HEK293 (cell line): Measurements from ENCODE around the gene TMEM259.

Experiments
- CTCF ChIA-PET: fragments of 350-600 bp; formaldehyde crosslinking; extraction: SDS; loops from one replicate; lab custom pipeline; 2021; ENCODE audit warnings: antibody characterized with exemption; lab: Yijun Ruan, JAX
- POLR2A ChIA-PET: fragments of 300-600 bp; formaldehyde crosslinking; extraction: SDS; loops from one replicate; lab custom pipeline; 2020; ENCODE audit warnings: antibody characterized with exemption, inconsistent platforms; lab: Yijun Ruan, JAX
- H3K27ac ChIP-seq: fragments of 200-500 bp; sonication (Bioruptor generic); 2 replicates; pipeline ENCODE4 v1.5.1; 2014; ENCODE audit warnings: low read depth, low read length, control low read depth, inconsistent platforms; ENCODE audit errors: extremely low read depth
- H3K36me3 ChIP-seq, 2 experiments: fragments of 200-500 bp in 1 of 2; sonication (Bioruptor generic) in 1 of 2; 1 replicate in 1 of 2; 2 replicates in 1 of 2; pipeline ENCODE4 v1.5.1; 2014 to 2017; ENCODE audit warnings: inconsistent platforms in 2 of 2, low read length in 2 of 2; ENCODE audit not compliant: control insufficient read depth in 2 of 2, insufficient read depth in 1 of 2
- H3K4me1 ChIP-seq: fragments of 200-500 bp; sonication (Bioruptor generic); 2 replicates; pipeline ENCODE4 v1.5.1; 2014; ENCODE audit warnings: mild to moderate bottlenecking, low read length, inconsistent platforms; ENCODE audit not compliant: control insufficient read depth, insufficient read depth
- H3K4me3 ChIP-seq: 2 replicates; pipeline ENCODE4 v1.5.1; 2011; ENCODE audit warnings: low read depth, mild to moderate bottlenecking, control low read depth, low read length, moderate library complexity
- H3K9me3 ChIP-seq: fragments of 200-500 bp; sonication (Bioruptor generic); 2 replicates; pipeline ENCODE4 v1.5.1; 2014; ENCODE audit warnings: low read depth, low read length, inconsistent platforms; ENCODE audit not compliant: control insufficient read depth, insufficient read depth
- IKZF3 ChIP-seq: fragments of 450-650 bp; IDR thresholded peaks from 2 replicates; pipeline ENCODE4 v1.5.0; 2018; ENCODE audit warnings: missing biosample characterization, mild to moderate bottlenecking, missing genetic modification characterization, moderate library complexity
- KLF8 ChIP-seq: fragments of 450-650 bp; formaldehyde crosslinking; IDR thresholded peaks from 2 replicates; pipeline ENCODE4 v1.5.1; 2016; ENCODE audit warnings: missing biosample characterization, missing genetic modification characterization
- SCRT1 ChIP-seq: fragments of 450-650 bp; formaldehyde crosslinking; IDR thresholded peaks from 2 replicates; pipeline ENCODE4 v1.5.1; 2016; ENCODE audit warnings: missing biosample characterization, missing genetic modification characterization, borderline replicate concordance
- SCRT2 ChIP-seq: fragments of 450-650 bp; formaldehyde crosslinking; IDR thresholded peaks from 2 replicates; pipeline ENCODE4 v1.5.1; 2016; ENCODE audit warnings: missing biosample characterization, missing genetic modification characterization
- SP7 ChIP-seq: fragments of 450-650 bp; formaldehyde crosslinking; IDR thresholded peaks from 2 replicates; pipeline ENCODE4 v1.5.1; 2016; ENCODE audit warnings: missing biosample characterization, missing genetic modification characterization
- YY2 ChIP-seq: fragments of 450-650 bp; formaldehyde crosslinking; IDR thresholded peaks from 2 replicates; pipeline ENCODE4 v1.5.1; 2016; ENCODE audit warnings: missing biosample characterization, missing genetic modification characterization
- ZFP3 ChIP-seq: fragments of 450-650 bp; formaldehyde crosslinking; IDR thresholded peaks from 2 replicates; pipeline ENCODE4 v1.5.1; 2016; ENCODE audit warnings: low read depth, missing biosample characterization, missing genetic modification characterization
- ZFP69B ChIP-seq: fragments of 450-650 bp; formaldehyde crosslinking; IDR thresholded peaks from 2 replicates; pipeline ENCODE4 v1.5.1; 2016; ENCODE audit warnings: missing biosample characterization, missing genetic modification characterization
- ZNF202 ChIP-seq: fragments of 450-650 bp; formaldehyde crosslinking; IDR thresholded peaks from 2 replicates; pipeline ENCODE4 v1.5.1; 2016; ENCODE audit warnings: missing biosample characterization, missing genetic modification characterization, borderline replicate concordance
- ZNF341 ChIP-seq: fragments of 450-650 bp; formaldehyde crosslinking; IDR thresholded peaks from 2 replicates; pipeline ENCODE4; 2016; ENCODE audit warnings: low read depth, missing biosample characterization, missing genetic modification characterization
- ZNF529 ChIP-seq: fragments of 450-650 bp; formaldehyde crosslinking; IDR thresholded peaks from 2 replicates; pipeline ENCODE4 v1.5.1; 2017; ENCODE audit warnings: missing genetic modification characterization, missing biosample characterization; ENCODE audit not compliant: insufficient replicate concordance
- ZNF548 ChIP-seq: fragments of 450-650 bp; formaldehyde crosslinking; IDR thresholded peaks from 2 replicates; pipeline ENCODE4 v1.5.1; 2016; ENCODE audit warnings: missing biosample characterization, missing genetic modification characterization
- ZNF561 ChIP-seq: fragments of 450-650 bp; IDR thresholded peaks from 2 replicates; pipeline ENCODE4 v1.5.1; 2018; ENCODE audit warnings: missing biosample characterization, missing genetic modification characterization, borderline replicate concordance
- ZNF626 ChIP-seq: fragments of 450-650 bp; sonication (Bioruptor Pico); formaldehyde crosslinking; IDR thresholded peaks from 2 replicates; pipeline ENCODE4 v1.5.1; 2018; ENCODE audit warnings: missing biosample characterization, missing genetic modification characterization, inconsistent platforms
- ZNF791 ChIP-seq: fragments of 450-650 bp; formaldehyde crosslinking; IDR thresholded peaks from 2 replicates; pipeline ENCODE4 v1.5.1; 2016; ENCODE audit warnings: missing biosample characterization, missing genetic modification characterization
- ZSCAN30 ChIP-seq: fragments of 450-650 bp; IDR thresholded peaks from 2 replicates; pipeline ENCODE4 v1.5.1; 2018; ENCODE audit warnings: missing biosample characterization, mild to moderate bottlenecking, missing genetic modification characterization, moderate library complexity
- TF ChIP-seq, protein P1 (sequence below): fragments of 450-650 bp; formaldehyde crosslinking; IDR thresholded peaks from 2 replicates; pipeline ENCODE4 v1.5.1; 2016; ENCODE audit warnings: missing biosample characterization, missing genetic modification characterization
- TF ChIP-seq, protein P2 (sequence below): fragments of 450-650 bp; formaldehyde crosslinking; IDR thresholded peaks from 2 replicates; pipeline ENCODE4 v1.5.1; 2016; ENCODE audit warnings: missing biosample characterization, missing genetic modification characterization, borderline replicate concordance
- TF ChIP-seq, protein P3 (sequence below): fragments of 450-650 bp; formaldehyde crosslinking; IDR thresholded peaks from 2 replicates; pipeline ENCODE4 v1.5.1; 2016; ENCODE audit warnings: missing biosample characterization, missing genetic modification characterization, low read depth
- TF ChIP-seq, protein P4 (sequence below): fragments of 450-650 bp; formaldehyde crosslinking; IDR thresholded peaks from 2 replicates; pipeline ENCODE4 v1.5.1; 2016; ENCODE audit warnings: missing biosample characterization, missing genetic modification characterization
- TF ChIP-seq, protein P5 (sequence below): fragments of 450-650 bp; IDR thresholded peaks from 2 replicates; pipeline ENCODE4 v1.5.1; 2018; ENCODE audit warnings: missing biosample characterization, mild to moderate bottlenecking, missing genetic modification characterization

TMEM259 gene

DNA sequence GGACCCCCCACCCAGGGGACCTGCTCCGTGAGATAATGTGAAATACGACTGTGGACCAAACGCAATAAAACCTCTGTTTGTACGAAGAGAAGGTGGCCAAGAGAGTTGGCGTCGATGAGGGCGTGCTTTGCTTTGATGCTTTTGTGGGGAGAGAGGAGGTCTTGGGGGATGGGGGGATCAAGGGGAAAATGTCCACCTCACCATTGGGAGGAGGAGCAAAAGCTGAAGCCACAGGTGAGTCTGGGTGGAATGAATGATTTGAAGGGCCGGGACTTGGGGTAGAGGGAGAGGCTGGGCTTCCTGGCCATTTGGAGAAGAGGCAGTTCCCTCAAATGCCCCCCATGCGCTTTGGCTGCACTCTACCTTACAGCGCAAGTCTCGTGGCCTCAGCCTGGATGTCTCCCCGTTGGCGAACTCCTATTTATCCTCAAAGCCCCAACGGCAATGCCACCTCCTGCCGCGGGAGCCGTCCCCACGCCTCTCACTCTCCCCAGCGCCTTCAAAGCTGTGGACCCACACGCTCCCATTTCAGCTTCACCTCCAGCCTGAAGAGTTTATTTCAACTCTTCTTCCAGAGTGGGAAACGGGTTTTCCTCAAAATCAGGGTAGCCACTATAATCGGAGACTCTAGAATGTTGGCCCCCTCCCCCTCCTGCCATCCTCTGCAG lies 18.2 kb upstream of the TMEM259 start:
- CTCF ChIA-PET = interaction anchor here (0.6 to 1.4 kb wide), 3 partner anchors 10 to 186 kb away, joined by 3 to 4 read pairs (median 3); no protein-coding TSS in a partner anchor
- Histone ChIP-seq H3K36me3 (peaks cover 0 to 16% of the 10 kb centered on the region in 2 experiments; a peak in 1 of 3 replicates), H3K4me1 (no peaks in the 10 kb centered on the region; the same call in 1 of the 2 replicates), H3K4me3 (no peak overlapping the region), H3K9me3 (no peaks in the 10 kb centered on the region), H3K27ac (no peak overlapping the region; the same call in 1 of the 2 replicates)
- no peak for TF ChIP-seq SP7 (tag by site-specific recombination)
- TF ChIP-seq ZFP69B (tag by site-specific recombination) = peak; percentile 82
- TF ChIP-seq ZNF341 (tag by site-specific recombination) = no peak
- TF ChIP-seq, protein P1, sequence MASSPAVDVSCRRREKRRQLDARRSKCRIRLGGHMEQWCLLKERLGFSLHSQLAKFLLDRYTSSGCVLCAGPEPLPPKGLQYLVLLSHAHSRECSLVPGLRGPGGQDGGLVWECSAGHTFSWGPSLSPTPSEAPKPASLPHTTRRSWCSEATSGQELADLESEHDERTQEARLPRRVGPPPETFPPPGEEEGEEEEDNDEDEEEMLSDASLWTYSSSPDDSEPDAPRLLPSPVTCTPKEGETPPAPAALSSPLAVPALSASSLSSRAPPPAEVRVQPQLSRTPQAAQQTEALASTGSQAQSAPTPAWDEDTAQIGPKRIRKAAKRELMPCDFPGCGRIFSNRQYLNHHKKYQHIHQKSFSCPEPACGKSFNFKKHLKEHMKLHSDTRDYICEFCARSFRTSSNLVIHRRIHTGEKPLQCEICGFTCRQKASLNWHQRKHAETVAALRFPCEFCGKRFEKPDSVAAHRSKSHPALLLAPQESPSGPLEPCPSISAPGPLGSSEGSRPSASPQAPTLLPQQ (tag by site-specific recombination) = peak; percentile 61
- 0 out of 2 replicates have a peak, but pooled peaks have one; percentile 2 for TF ChIP-seq ZNF561 (tag by site-specific recombination)
- no peak for TF ChIP-seq ZSCAN30 (tag by site-specific recombination)
- TF ChIP-seq IKZF3 (tag by site-specific recombination) = peak; percentile 11; the same call in 1 of the 2 replicates
- TF ChIP-seq SCRT2 (tag by site-specific recombination) = peak; percentile 55; the same call in 1 of the 2 replicates
- TF ChIP-seq, protein P2, sequence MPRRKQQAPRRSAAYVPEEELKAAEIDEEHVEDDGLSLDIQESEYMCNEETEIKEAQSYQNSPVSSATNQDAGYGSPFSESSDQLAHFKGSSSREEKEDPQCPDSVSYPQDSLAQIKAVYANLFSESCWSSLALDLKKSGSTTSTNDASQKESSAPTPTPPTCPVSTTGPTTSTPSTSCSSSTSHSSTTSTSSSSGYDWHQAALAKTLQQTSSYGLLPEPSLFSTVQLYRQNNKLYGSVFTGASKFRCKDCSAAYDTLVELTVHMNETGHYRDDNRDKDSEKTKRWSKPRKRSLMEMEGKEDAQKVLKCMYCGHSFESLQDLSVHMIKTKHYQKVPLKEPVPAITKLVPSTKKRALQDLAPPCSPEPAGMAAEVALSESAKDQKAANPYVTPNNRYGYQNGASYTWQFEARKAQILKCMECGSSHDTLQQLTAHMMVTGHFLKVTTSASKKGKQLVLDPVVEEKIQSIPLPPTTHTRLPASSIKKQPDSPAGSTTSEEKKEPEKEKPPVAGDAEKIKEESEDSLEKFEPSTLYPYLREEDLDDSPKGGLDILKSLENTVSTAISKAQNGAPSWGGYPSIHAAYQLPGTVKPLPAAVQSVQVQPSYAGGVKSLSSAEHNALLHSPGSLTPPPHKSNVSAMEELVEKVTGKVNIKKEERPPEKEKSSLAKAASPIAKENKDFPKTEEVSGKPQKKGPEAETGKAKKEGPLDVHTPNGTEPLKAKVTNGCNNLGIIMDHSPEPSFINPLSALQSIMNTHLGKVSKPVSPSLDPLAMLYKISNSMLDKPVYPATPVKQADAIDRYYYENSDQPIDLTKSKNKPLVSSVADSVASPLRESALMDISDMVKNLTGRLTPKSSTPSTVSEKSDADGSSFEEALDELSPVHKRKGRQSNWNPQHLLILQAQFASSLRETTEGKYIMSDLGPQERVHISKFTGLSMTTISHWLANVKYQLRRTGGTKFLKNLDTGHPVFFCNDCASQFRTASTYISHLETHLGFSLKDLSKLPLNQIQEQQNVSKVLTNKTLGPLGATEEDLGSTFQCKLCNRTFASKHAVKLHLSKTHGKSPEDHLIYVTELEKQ = no peak
- 0 out of 2 replicates have a peak, but pooled peaks have one; percentile 23 for TF ChIP-seq SCRT1 (tag by site-specific recombination)
- TF ChIP-seq ZNF791 (tag by site-specific recombination) = no peak
- no peak for TF ChIP-seq ZNF529 (tag by site-specific recombination)
- no peak for TF ChIP-seq YY2 (tag by site-specific recombination)
- TF ChIP-seq ZNF626 (tag by site-specific recombination) = no peak
- no peak for TF ChIP-seq ZNF548 (tag by site-specific recombination)
- TF ChIP-seq, protein P3, sequence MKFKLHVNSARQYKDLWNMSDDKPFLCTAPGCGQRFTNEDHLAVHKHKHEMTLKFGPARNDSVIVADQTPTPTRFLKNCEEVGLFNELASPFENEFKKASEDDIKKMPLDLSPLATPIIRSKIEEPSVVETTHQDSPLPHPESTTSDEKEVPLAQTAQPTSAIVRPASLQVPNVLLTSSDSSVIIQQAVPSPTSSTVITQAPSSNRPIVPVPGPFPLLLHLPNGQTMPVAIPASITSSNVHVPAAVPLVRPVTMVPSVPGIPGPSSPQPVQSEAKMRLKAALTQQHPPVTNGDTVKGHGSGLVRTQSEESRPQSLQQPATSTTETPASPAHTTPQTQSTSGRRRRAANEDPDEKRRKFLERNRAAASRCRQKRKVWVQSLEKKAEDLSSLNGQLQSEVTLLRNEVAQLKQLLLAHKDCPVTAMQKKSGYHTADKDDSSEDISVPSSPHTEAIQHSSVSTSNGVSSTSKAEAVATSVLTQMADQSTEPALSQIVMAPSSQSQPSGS (tag by site-specific recombination) = no peak
- TF ChIP-seq ZFP3 = peak; percentile 99
- POLR2A ChIA-PET = interaction anchor here (0.6 to 5.8 kb wide), 11 partner anchors 12 to 230 kb away, joined by 3 to 60 read pairs (median 3); partner anchors contain the start of genes CIRBP, CNN2 and GPX4

DNA sequence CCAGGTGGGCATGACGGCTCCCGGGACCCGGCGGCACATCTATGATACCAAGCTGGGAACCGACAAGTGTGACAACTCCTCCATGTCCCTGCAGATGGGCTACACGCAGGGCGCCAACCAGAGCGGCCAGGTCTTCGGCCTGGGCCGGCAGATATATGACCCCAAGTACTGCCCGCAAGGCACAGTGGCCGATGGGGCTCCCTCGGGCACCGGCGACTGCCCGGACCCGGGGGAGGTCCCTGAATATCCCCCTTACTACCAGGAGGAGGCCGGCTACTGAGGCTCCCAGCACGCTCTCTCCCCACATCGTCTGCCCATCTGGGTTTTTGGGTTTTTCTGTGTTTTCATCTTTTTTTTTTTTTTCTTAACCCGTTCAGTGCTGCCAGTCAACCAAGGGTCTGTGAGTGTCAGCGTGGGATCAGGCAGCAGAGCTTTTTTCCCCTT lies 16.7 kb upstream of the TMEM259 start:
- Histone ChIP-seq H3K4me1 (no peaks in the 10 kb centered on the region; the same call in 1 of the 2 replicates), H3K36me3 (peaks cover 0 to 15% of the 10 kb centered on the region in 2 experiments; a peak in 1 of 3 replicates), H3K4me3 (no peak overlapping the region), H3K9me3 (no peaks in the 10 kb centered on the region), H3K27ac (no peak overlapping the region)
- POLR2A ChIA-PET = interaction anchor here (0.6 to 5.8 kb wide), 2 partner anchors 10 to 15 kb away, joined by 3 to 60 read pairs; partner anchors contain the start of gene CNN2
- CTCF ChIA-PET = interaction anchor here (0.6 to 1.3 kb wide), 2 partner anchors 36 to 177 kb away, joined by 3 read pairs; no protein-coding TSS in a partner anchor
- TF ChIP-seq ZNF202 (no peak), KLF8 (tag by site-specific recombination) (0 out of 2 replicates have a peak, but pooled peaks have one; percentile 19)
- TF ChIP-seq, protein P4, sequence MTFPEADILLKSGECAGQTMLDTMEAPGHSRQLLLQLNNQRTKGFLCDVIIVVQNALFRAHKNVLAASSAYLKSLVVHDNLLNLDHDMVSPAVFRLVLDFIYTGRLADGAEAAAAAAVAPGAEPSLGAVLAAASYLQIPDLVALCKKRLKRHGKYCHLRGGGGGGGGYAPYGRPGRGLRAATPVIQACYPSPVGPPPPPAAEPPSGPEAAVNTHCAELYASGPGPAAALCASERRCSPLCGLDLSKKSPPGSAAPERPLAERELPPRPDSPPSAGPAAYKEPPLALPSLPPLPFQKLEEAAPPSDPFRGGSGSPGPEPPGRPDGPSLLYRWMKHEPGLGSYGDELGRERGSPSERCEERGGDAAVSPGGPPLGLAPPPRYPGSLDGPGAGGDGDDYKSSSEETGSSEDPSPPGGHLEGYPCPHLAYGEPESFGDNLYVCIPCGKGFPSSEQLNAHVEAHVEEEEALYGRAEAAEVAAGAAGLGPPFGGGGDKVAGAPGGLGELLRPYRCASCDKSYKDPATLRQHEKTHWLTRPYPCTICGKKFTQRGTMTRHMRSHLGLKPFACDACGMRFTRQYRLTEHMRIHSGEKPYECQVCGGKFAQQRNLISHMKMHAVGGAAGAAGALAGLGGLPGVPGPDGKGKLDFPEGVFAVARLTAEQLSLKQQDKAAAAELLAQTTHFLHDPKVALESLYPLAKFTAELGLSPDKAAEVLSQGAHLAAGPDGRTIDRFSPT (tag by site-specific recombination) = 0 out of 2 replicates have a peak, but pooled peaks have one; percentile 13
- TF ChIP-seq, protein P5, sequence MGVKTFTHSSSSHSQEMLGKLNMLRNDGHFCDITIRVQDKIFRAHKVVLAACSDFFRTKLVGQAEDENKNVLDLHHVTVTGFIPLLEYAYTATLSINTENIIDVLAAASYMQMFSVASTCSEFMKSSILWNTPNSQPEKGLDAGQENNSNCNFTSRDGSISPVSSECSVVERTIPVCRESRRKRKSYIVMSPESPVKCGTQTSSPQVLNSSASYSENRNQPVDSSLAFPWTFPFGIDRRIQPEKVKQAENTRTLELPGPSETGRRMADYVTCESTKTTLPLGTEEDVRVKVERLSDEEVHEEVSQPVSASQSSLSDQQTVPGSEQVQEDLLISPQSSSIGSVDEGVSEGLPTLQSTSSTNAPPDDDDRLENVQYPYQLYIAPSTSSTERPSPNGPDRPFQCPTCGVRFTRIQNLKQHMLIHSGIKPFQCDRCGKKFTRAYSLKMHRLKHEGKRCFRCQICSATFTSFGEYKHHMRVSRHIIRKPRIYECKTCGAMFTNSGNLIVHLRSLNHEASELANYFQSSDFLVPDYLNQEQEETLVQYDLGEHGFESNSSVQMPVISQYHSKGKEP (tag by site-specific recombination) = no peak
